Hepatocyte (in vitro differentiated cells): ENCODE results near the gene ZNG1A. TPM values are rescaled to one million over a fixed set of nuclear protein-coding genes. Genes with fewer than 3 reads are reported as not detected.
"Not testable (repeated sequence)": the region's sequence is repeated elsewhere in the genome, so short reads cannot be mapped to it uniquely, and the experiment has no call there.

Experiments used
- DNase-seq: peaks from one replicate; pipeline ENCODE4 v3.0.0-alpha.2; 2016; ENCODE audit warnings: low spot score
- H2AFZ ChIP-seq: fragments of 200-600 bp; sonication (generic); 2 replicates; pipeline ENCODE4 v1.6.0; 2016; ENCODE audit warnings: antibody characterized with exemption, mild to moderate bottlenecking
- H3K27ac ChIP-seq: fragments of 200-600 bp; sonication (generic); 2 replicates; pipeline ENCODE4 v1.5.1; 2016; ENCODE audit warnings: mild to moderate bottlenecking
- H3K27me3 ChIP-seq: fragments of 200-600 bp; sonication (generic); 2 replicates; pipeline ENCODE4 v1.6.1; 2016
- H3K36me3 ChIP-seq: fragments of 200-600 bp; sonication (generic); replicated peaks from 2 replicates; pipeline ENCODE4 v1.5.1; 2016; ENCODE audit warnings: low read depth; ENCODE audit not compliant: insufficient read depth
- H3K4me1 ChIP-seq: fragments of 200-600 bp; sonication (generic); 2 replicates; pipeline ENCODE4 v1.5.1; 2016; ENCODE audit warnings: mild to moderate bottlenecking, moderate library complexity; ENCODE audit not compliant: insufficient read depth
- H3K4me2 ChIP-seq: fragments of 200-600 bp; sonication (generic); 2 replicates; pipeline ENCODE4 v1.6.0; 2016
- H3K4me3 ChIP-seq: fragments of 200-600 bp; sonication (generic); 2 replicates; pipeline ENCODE4 v1.5.1; 2016; ENCODE audit warnings: mild to moderate bottlenecking
- H3K79me2 ChIP-seq: fragments of 200-600 bp; sonication (generic); 2 replicates; pipeline ENCODE4 v1.6.0; 2017; ENCODE audit warnings: mild to moderate bottlenecking
- H3K9me2 ChIP-seq: fragments of 200-600 bp; sonication (generic); replicated peaks from 2 replicates; pipeline ENCODE4 v1.6.0; 2017; ENCODE audit warnings: mild to moderate bottlenecking; ENCODE audit not compliant: insufficient read depth
- H3K9me3 ChIP-seq: fragments of 200-600 bp; sonication (generic); 2 replicates; pipeline ENCODE4 v1.5.1; 2016; ENCODE audit warnings: low read depth, mild to moderate bottlenecking
- H4K20me1 ChIP-seq: fragments of 200-600 bp; sonication (generic); 2 replicates; pipeline ENCODE4 v1.6.0; 2016; ENCODE audit warnings: mild to moderate bottlenecking; ENCODE audit not compliant: insufficient read depth, poor library complexity, severe bottlenecking
- EZH2 ChIP-seq: fragments of 200-600 bp; sonication (generic); IDR thresholded peaks from 2 replicates; pipeline ENCODE4 v1.6.1; 2016; ENCODE audit warnings: antibody characterized with exemption, mild to moderate bottlenecking, borderline replicate concordance
- EZH2phosphoT487 ChIP-seq: fragments of 200-600 bp; sonication (generic); IDR thresholded peaks from one replicate; pipeline ENCODE4 v1.6.1; 2018; ENCODE audit warnings: antibody characterized with exemption, mild to moderate bottlenecking, low read depth, moderate library complexity; ENCODE audit not compliant: unreplicated experiment, severe bottlenecking
- WGBS: methylation state at CpG from one replicate; pipeline ENCODE4 v1.1.6; 2016; ENCODE audit warnings: low lambda C conversion rate; ENCODE audit errors: missing lambda C conversion rate; 5-methylcytosine and 5-hydroxymethylcytosine counted together
- polyA plus RNA-seq: library from polyadenylated mRNA; unstranded; fragments of >200 nt; fragmentation: Nextera tagmentation; extraction: Ambion mirVana; gene quantifications from 2 replicates; pipeline ENCODE4 v1.2.1, GENCODE V29; 2016
- total RNA-seq: library from RNA; depleted of rRNA; stranded (reverse); fragments of >200 nt; gene quantifications from 2 replicates; pipeline ENCODE4 v1.2.3, GENCODE V29; 2014
- TF ChIP-seq, protein P1 (sequence below): fragments of 200-600 bp; sonication (generic); IDR thresholded peaks from 2 replicates; pipeline ENCODE4 v1.5.1; 2016; ENCODE audit warnings: antibody characterized with exemption, mild to moderate bottlenecking; ENCODE audit not compliant: poor library complexity

The ZNG1A gene
- total and polyA plus RNA-seq, 2 experiments from 2014 or later = 36.0 to 41.6 TPM

DNA sequence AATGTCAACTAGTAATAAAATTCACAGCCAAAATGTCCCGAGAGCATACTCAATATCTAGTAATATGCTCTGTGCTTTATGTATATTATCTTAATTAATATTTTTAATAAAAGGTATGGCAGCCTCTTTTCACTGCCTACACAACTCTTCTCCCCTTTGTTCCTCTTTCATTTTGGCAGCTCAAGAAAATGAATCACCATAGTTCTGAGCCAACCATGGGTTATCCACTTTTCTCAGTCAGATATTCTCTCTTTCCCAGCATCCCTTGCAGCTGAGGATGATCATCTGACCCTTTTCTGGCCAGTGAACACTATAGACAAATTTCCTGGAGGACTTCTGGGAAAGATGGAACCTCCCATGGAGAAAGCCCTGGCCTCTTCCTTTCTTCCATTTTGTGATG lies 27.6 kb upstream of the ZNG1A start:
- Histone ChIP-seq H3K9me3 (no peaks in the 10 kb centered on the region), H3K79me2 (no peaks in the 10 kb centered on the region), H3K4me2 (no peak overlapping the region), H3K4me1 (no peaks in the 10 kb centered on the region), H2AFZ (no peak overlapping the region), H4K20me1 (no peaks in the 10 kb centered on the region), H3K4me3 (no peak overlapping the region), H3K36me3 (no peaks in the 10 kb centered on the region), H3K27me3 (no peaks in the 10 kb centered on the region), H3K9me2 (no peaks in the 10 kb centered on the region), H3K27ac (no peak overlapping the region)
- TF ChIP-seq EZH2 (no peak), EZH2phosphoT487 (no peak)
- TF ChIP-seq, protein P1, sequence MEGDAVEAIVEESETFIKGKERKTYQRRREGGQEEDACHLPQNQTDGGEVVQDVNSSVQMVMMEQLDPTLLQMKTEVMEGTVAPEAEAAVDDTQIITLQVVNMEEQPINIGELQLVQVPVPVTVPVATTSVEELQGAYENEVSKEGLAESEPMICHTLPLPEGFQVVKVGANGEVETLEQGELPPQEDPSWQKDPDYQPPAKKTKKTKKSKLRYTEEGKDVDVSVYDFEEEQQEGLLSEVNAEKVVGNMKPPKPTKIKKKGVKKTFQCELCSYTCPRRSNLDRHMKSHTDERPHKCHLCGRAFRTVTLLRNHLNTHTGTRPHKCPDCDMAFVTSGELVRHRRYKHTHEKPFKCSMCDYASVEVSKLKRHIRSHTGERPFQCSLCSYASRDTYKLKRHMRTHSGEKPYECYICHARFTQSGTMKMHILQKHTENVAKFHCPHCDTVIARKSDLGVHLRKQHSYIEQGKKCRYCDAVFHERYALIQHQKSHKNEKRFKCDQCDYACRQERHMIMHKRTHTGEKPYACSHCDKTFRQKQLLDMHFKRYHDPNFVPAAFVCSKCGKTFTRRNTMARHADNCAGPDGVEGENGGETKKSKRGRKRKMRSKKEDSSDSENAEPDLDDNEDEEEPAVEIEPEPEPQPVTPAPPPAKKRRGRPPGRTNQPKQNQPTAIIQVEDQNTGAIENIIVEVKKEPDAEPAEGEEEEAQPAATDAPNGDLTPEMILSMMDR = no peak
- 57% methylated on average over 1 of the region's 1 CpG for WGBS
- no peak for DNase-seq

DNA sequence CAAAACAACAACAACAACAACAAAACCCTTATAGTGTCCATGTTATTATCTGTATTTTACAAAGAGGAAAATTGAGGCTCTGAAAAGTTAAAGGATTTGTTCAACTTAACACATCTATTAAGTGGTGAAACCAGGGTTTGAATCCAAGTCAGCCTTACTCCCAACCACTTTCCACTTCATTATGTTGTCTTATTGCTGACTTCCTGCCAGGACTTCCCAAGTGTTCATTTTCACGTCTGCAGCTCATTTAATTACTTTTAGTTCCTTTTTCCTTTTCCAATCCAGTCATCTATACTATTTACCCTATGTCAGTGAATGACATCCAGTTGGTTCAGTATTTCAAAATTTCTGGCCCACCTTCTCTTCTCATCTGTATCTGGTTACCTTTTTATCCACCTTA lies 20.7 kb upstream of the ZNG1A start:
- WGBS = 90% methylated on average over 1 of the region's 1 CpG
- DNase-seq, H3K9me2 ChIP-seq, H3K9me3 ChIP-seq, H3K4me2 ChIP-seq, H3K4me3 ChIP-seq, H4K20me1 ChIP-seq, H3K4me1 ChIP-seq, H2AFZ ChIP-seq, H3K27ac ChIP-seq, H3K79me2 ChIP-seq, H3K27me3 ChIP-seq, H3K36me3 ChIP-seq: not testable (repeated sequence)

DNA sequence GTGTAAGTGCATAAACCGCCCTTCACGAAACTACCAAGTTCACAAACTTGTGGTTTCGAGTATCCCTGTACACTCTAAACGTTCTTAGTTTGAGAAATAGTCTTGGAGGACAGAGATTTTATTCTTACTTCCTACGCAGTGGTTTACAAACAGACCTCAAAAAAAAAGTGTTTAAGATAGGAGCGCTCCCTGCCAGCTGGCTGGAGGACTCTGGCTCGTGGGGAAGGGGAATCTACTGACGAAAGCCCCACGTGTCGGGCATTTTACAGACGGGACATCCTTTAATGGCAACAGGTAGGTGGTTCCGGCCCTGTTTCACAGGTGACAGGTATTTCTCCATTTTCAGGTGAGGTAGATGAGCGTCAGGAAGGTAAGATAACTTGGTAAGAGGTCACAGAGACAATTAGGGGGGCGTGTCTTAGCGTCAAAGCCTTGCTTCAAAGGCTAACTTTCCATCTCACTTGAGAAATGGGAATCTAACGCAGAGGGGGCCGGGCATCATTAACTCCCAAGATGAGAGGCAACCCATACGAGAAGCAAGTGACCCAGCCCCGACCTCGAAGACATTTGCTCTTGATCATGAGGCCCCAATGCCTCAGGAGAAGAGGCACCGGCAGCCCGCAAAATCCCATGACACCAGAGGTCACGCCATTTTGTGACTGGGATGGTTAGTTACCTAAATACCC lies 573 bp downstream of the ZNG1A start:
- 3% methylated on average over 7 of the region's 23 CpGs for WGBS
- H3K36me3 ChIP-seq, H2AFZ ChIP-seq, H3K79me2 ChIP-seq, H3K9me2 ChIP-seq, H3K4me3 ChIP-seq, H3K27me3 ChIP-seq, H4K20me1 ChIP-seq, H3K9me3 ChIP-seq, H3K4me1 ChIP-seq, DNase-seq: not testable (repeated sequence)
- Histone ChIP-seq H3K27ac (peak overlapping the region; percentile 85), H3K4me2 (peak overlapping the region; percentile 70)

DNA sequence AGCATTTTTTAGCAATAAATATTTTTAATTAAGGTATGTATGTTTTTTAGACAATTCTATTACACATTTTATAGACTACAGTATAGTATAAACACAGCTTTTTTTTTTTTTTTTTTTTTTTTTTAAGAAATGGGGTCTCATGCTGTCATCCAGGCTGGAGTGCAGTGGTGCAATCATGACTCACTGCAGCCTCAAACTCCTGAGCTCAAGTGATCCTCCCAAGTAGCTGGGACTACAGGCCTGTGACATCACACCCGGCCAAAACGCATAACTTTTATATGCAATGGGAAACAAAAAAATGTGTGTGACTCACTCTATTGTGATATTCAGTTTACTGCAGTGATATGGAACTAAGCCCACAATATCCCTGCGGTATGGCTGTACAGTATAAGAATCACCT lies 9.1 kb downstream of the ZNG1A start:
- not testable (repeated sequence) for H3K4me3 ChIP-seq, DNase-seq, H3K79me2 ChIP-seq, H4K20me1 ChIP-seq, H3K36me3 ChIP-seq, H3K9me2 ChIP-seq, H3K27ac ChIP-seq, H3K9me3 ChIP-seq, H3K4me2 ChIP-seq, H3K4me1 ChIP-seq, H3K27me3 ChIP-seq, H2AFZ ChIP-seq
- no CpG with 5 or more reads among the region's 3 CpGs for WGBS

DNA sequence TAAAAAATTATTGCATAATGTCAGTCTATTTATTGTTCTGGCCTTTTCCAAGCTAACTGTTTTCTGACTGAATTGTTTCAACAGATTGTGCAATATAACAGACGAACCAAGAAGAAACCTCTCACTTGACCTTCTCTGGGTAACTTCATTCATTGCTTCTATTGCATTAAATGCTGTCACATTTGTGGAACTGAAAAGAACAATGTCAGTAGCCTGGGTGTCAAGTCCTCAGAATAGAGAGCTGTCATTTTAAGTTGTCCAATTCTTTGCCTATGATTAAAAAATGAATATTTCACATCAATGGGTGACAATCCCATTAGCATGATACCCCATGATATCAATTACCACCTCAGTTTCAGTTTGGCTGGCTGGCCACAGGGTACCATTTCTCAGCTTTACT lies 19.0 kb downstream of the ZNG1A start:
- H3K36me3 ChIP-seq, H3K9me2 ChIP-seq, H3K4me3 ChIP-seq, H4K20me1 ChIP-seq, H2AFZ ChIP-seq, H3K27me3 ChIP-seq, H3K9me3 ChIP-seq, H3K79me2 ChIP-seq, H3K4me1 ChIP-seq, H3K4me2 ChIP-seq, H3K27ac ChIP-seq, DNase-seq: not testable (repeated sequence)
- whole genome bisulfite sequencing = no CpG with 5 or more reads among the region's 1 CpG

DNA sequence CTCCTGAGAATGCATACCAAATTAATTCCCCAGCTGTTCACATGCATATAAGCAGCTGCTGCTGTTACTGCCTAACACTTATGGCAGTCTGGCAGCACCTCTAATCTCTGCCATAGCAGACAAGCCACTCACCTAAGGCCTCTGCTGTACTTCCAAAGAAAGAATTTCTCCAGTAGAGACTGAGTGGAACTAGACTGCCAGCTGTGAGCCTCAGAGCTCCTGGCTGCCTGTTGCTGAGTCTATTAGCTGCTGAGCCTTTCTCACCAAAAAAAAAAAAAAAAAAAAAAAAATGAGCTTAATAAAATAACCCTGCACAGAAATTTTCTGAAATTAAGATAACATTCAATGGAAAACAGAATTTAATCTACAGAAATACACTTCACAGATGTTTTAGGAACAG lies 27.7 kb downstream of the ZNG1A start:
- not testable (repeated sequence) for H3K4me1 ChIP-seq, H3K9me2 ChIP-seq, H3K4me2 ChIP-seq, H3K27me3 ChIP-seq, DNase-seq, H3K79me2 ChIP-seq, H3K4me3 ChIP-seq, H3K36me3 ChIP-seq, H3K27ac ChIP-seq, H4K20me1 ChIP-seq, H3K9me3 ChIP-seq, H2AFZ ChIP-seq

DNA sequence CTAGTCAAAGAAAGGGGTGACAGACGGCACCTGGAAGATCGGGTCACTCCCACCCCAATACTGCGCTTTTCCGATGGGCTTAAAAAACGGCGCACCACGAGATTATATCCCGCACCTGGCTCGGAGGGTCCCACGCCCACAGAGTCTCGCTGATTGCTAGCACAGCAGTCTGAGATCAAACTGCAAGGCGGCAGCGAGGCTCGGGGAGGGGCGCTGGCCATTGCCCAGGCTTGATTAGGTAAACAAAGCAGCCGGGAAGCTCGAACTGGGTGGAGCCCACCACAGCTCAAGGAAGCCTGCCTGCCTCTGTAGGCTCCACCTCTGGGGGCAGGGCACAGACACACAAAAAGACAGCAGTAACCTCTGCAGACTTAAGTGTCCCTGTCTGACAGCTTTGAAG lies 39.0 kb downstream of the ZNG1A start:
- not testable (repeated sequence) for H2AFZ ChIP-seq, H3K79me2 ChIP-seq, DNase-seq, H3K4me2 ChIP-seq, H3K4me1 ChIP-seq, H3K27ac ChIP-seq, H3K9me3 ChIP-seq, H3K36me3 ChIP-seq, H3K27me3 ChIP-seq, H3K4me3 ChIP-seq, H3K9me2 ChIP-seq, H4K20me1 ChIP-seq
- WGBS = 47% methylated on average over 17 of the region's 17 CpGs
